HL-60 (cell line): ENCODE results near the gene KCNG3.

Experiments
- CTCF ChIP-seq: IDR thresholded peaks from one replicate; pipeline ENCODE4 v1.5.1; 2011; ENCODE audit warnings: low read length, control low read depth, inconsistent platforms; ENCODE audit not compliant: insufficient read depth
- SPI1 ChIP-seq: IDR thresholded peaks from 2 replicates; pipeline ENCODE4 v1.6.1; 2012; ENCODE audit warnings: low read depth, mild to moderate bottlenecking, borderline replicate concordance

- TF ChIP-seq CTCF (no peak), SPI1 (no peak)
Measured at GRCh38 chr2:42401773-42402172, 92.0 kb downstream of the KCNG3 start.
